NCI-H2227 (cell line): ENCODE results near the gene ELOB.

Source experiments
- DNase-seq: peaks from one replicate; lab custom pipeline; 2025; ENCODE audit not compliant: unreplicated experiment; lab: John Stamatoyannopoulos, UW

Gene ELOB

DNA sequence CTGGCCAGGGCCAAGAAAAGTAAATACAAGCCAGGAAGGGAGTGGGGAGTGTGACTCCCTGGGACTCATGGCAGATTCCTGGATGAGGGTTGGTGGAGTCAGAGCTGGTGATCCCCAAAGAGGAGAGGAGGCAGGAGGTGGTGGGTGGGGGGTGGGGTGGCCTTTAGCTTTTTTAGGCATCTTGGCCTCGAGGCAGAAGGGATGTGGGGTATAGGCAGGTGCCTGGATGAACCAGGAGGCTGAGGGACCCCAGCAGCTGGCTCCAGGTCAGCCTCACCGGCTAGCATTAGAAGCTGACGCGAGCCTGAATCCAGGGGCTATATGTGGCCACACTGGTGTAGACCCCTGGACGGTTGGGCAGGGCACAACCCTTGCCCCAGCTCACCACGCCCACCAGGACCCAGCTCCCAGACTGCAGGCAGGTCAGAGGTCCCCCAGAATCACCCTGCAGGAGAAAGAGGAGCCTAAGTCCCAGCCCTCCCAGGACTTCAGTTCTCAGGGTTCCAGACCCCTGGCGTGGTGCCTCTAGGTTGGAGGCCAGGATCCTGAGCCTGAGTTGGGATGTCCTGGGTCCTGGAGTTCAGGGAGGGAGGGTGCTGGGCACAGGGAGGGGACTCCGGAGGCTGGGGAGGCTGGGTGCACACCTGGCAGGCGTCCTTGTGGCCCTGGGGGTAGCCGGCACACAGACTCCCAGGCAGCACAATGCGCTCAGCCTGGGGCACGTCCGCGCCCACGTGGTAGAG lies 7.4 kb upstream of the ELOB start:
- DNase-seq, result no peak

- no peak for DNase-seq
Observed at GRCh38 chr16:2783581-2784357, 6.7 kb upstream of the ELOB start.

GRCh38 chr16:2782583-2783351 lies 5.7 kb upstream of the ELOB start:
- DNase-seq, result no peak

- no peak for DNase-seq
Observed at GRCh38 chr16:2779978-2780898, 3.2 kb upstream of the ELOB start.

DNA sequence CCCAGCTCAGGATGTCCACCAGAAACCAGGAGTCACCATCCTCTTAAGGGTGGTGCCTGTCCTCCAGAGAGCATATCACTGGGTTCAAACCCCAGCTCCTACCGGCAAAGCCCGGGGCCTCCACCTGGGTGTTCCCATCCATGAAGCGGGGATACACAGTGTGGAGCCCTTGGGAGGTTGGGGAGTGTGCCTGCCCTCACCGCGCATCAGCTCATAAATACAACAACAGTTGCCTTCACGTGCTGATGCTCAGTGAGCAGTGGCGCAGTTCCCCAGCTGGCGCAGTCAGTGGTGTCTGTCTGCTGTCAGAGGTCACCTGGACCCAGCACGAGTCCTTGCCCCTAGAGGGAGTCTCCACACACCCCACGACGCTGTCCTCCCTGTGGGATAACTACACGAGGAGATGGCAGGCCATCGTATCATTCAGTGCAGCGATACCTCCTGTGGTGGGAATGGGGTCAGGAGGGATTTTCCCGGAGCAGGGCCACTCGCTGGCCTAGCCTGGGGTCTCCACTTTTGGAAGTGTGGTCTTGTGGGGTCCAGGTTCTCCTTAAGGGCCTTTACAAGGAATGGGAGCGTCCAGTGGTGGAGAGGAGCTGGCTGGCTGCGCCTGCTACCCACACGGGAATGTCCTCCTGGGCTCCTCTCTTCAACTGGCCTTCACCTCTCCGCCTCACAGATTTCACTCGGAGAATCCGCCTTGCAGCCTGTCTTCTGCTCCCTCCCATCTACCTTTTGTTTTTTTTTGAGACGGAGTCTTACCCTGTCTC lies 2.3 kb upstream of the ELOB start:
- DNase-seq, result no peak

DNA sequence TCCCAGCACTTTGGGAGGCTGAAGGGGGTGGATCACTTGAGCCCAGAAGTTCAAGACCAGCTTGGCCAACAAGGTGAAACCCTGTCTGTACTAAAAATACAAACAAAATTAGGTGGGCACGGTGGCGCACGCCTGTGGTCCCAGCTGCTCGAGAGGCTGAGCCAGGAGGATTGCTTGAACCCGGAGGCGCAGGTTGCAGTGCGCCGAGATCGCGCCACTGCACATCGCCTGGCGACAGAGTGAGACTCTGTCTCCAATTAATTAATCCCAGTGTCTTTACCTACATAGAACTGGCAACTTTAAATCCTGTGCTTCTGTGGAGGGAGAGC lies 1.5 kb upstream of the ELOB start:
- DNase-seq, result no peak

GRCh38 chr16:2777903-2778629 lies 986 bp upstream of the ELOB start:
- peak; percentile 50 for DNase-seq

- peak; percentile 66 for DNase-seq
Observed at GRCh38 chr16:2776500-2777139, 460 bp downstream of the ELOB start.

DNA sequence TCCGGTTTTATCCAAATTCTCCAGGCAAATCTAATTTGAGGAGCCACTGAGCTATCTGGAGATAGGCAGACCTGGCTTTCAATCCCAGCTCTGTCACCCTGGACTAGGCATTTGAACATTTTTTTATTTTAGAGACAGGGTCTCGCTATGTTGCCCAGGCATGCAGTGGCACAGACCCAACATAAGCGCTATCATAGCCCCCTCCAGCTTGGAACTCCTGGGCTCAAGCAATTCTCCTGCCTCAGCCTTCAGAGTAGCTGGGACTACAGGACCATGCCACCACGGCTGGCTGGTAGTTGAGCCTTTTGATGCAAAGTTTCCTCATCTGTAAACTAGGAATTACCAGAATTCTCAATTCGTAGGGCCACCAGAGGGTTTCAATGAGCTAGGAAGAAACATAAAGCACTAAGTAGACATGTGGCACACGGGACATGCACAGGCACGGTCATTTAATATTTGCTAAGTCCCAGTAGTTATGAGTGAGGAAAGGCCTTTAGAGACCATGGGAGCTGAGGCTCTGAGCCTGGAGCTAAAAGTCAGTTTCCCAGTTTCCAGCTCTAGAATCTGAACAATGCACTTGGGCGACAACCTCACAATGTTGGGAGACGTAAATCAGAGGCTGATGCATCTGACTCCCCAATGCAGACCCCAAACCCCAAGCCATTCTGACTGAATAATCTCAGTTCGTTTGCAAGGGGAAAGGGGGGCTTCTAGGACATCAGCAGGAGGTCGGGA lies 1.1 kb downstream of the ELOB start:
- no peak for DNase-seq

GRCh38 chr16:2775131-2775716 lies 1.9 kb downstream of the ELOB start:
- DNase-seq, result no peak

- no peak for DNase-seq
Observed at GRCh38 chr16:2774161-2774891, 2.8 kb downstream of the ELOB start.

DNA sequence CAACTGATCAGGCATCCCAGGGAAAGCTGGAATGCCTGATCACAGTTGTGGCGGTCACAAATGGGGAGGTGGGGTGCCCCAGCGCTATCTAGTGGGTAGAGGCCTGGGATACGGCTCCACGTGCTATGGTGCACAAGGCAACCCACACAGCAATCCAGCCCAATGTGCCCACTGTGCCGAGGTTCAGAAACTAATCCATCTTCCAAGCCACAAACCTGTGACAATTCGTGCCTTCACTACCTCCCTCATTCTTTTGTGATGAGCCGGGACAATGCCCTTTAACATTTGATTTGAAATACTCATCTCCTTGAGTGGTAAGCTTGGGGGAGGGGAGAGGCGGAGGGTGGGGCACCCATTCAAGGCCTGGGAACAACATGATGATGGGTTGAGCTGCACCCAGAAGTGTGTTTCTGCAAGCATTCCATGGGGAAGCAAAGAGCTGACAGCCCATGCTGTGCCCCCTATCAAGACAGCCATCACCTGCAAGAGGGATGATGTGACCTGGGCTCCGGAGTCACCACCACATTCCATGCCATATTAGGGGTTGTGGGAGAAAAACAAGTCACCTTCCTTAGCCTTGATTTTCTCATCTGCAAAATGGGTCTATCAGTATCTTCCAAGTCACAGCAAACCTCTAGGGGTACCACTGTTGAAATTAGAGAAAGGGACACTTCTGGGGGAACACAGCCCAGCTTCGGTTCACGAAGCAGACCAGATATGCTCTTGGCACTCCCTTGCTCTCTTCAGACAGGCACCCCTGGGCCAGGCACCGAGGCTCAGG lies 3.7 kb downstream of the ELOB start:
- DNase-seq, result no peak

DNA sequence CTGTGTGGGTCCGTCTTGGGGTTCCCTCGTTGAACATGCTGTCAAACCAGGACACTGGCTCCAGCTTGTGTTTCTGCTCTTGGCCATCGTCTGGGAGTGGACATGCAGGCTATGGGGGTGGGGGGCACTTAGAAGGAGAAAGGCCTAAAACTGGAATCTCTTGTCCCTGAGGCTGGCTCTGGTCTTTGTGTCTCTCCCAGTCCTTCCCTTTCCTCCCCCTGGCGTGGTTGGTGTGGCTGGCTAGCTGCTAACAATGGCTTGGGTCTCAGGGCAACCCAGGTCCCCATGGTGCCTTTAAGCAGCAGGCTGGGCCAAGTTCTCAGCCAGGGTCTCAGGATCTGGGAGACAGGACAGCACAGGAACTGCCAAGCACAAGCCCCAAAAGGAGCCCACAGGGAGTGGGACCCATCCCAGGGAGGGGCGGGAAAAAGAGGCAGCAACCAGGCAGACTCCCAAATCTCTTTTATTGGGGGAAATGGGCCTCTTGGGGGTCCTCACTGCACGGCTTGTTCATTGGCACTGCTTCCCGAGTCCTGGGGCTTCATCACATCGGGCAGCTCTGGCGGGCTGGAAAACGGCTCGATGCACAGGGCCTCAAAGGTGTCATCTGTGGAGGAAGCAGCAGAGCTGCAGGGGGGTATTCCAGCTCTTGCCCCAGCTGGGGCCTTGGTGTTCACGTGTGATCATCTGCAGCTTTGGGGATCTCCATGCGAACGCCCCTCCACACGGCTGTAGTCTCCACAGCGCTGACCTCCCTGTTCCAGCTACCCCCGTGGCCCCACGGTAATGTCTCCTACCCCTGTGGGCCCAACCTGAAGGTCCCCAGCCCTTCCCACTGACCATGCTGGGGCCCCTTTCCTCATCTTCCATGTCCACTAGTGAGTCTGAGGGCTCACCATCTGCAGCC lies 5.3 kb downstream of the ELOB start:
- DNase-seq, result no peak

DNA sequence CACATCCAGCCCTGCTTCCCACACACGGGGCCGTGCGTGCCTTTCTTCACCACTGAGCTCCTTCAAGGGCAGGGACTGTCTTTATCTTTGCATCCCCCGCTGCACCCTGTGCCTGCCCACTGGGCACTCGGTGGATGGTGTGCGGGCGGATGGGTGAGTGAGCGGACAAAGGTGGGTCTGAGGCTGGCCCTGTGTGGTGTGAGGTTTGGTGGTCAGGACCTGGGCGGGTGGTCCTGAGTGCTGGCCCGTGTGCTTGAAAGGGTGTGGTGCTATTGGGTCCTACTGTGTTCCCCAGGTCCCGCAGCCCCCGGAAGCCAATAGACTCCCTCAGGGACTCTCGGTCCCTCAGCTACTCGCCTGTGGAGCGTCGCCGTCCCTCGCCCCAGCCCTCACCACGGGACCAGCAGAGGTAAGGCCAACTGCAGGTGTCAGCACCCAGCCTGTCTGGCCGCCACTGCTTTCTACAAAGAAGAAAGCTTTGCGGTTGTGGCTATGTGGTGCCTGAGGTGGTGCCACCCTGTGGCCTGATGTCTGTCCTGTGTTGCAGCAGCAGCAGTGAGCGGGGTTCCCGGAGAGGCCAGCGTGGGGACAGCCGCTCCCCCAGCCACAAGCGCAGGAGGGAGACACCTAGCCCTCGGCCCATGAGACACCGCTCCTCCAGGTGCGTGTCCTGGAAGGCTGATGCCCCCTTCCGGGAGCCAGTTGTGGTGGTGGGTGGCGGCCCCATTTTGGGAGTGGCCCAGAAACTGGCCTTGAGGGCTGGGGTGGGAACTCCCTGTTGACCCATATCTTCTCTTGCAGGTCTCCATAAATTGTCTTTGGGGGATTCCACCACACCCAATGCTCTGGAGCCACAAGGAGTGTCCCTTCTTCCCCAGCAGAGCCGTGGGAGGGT lies 6.8 kb downstream of the ELOB start:
- no peak for DNase-seq

- no peak for DNase-seq
Observed at GRCh38 chr16:2769675-2770056, 7.4 kb downstream of the ELOB start.
